Measurements from ENCODE around the gene RIPPLY2. TPM values are rescaled to one million over a fixed set of nuclear protein-coding genes. Genes with fewer than 3 reads are reported as not detected.

Gene RIPPLY2
- total and polyA plus RNA-seq, 2 of the 4 experiments (the other 2 are of a cell fraction), result 0.32 TPM; not detected in 1

GRCh38 chr6:83904395-83904794 is 51.2 kb downstream of the RIPPLY2 start:
- dilution Hi-C loops (cut with HindIII; ENCODE audit: low sequenced_read_pairs, unreplicated experiment) (no loop called here), intact Hi-C loops (cut with micrococcal nuclease) (loop anchor here (5.0 kb wide), 1 partner anchor 407 kb away; no protein-coding TSS in a partner anchor), in situ Hi-C loops (cut with MboI; ENCODE audit: low sequenced_read_pairs) (loop anchor here (5.0 kb wide), 1 partner anchor 407 kb away; no protein-coding TSS in a partner anchor)
- Histone ChIP-seq H3K36me3 (ENCODE audit: control insufficient read depth, insufficient read depth, low read length) (no peaks in the 10 kb centered on the region), H2BK15ac (ENCODE audit: low read depth, low read length) (no peak overlapping the region), H3K9ac (ENCODE audit: low read depth, low read length) (no peak overlapping the region), H3K18ac (ENCODE audit: low read depth, low read length) (no peak overlapping the region), H3K56ac (ENCODE audit: extremely low read depth, insufficient read depth, low read length) (no peak overlapping the region), H3K9me3 (ENCODE audit: control insufficient read depth, insufficient read depth, low read length) (no peaks in the 10 kb centered on the region), H4K8ac (ENCODE audit: low read depth in 2 of 2, low read length in 2 of 2) (no peak overlapping the region), H3K14ac (replicated peaks; ENCODE audit: low read depth, low read length) (no peak overlapping the region), H3K4me2 (ENCODE audit: low read depth, low read length) (no peak overlapping the region), H2AK9ac (replicated peaks; ENCODE audit: low read depth, low read length, poor library complexity) (no peak overlapping the region), H4K5ac (ENCODE audit: low read depth, low read length) (no peak overlapping the region), H2AK5ac (ENCODE audit: low read depth, low read length) (no peak overlapping the region), H3K4ac (ENCODE audit: low read depth, low read length) (no peak overlapping the region), H3K9me1 (ENCODE audit: insufficient read depth, low read length) (peaks cover 7% of the 10 kb centered on the region; the same call in 1 of the 2 replicates), H3K79me1 (ENCODE audit: low read depth in 1 of 2, low read length in 2 of 2) (peaks cover 10 to 20% of the 10 kb centered on the region in 2 experiments), H2BK20ac (ENCODE audit: low read depth, low read length) (no peak overlapping the region), H2AFZ (replicated peaks; ENCODE audit: low read length, poor library complexity) (no peak overlapping the region), H2BK5ac (ENCODE audit: low read depth, low read length, poor library complexity, severe bottlenecking) (no peak overlapping the region), H4K20me1 (ENCODE audit: insufficient read depth, low read length) (peaks cover 11% of the 10 kb centered on the region; the same call in 1 of the 2 replicates), H3K27ac (ENCODE audit: insufficient read depth, low read length) (no peak overlapping the region), H2BK120ac (ENCODE audit: low read depth, low read length) (no peak overlapping the region), H3K4me3 (ENCODE audit: insufficient read depth, low read depth, low read length) (no peak overlapping the region), H3K4me1 (ENCODE audit: control insufficient read depth, insufficient read depth, low read length) (peaks cover 1% of the 10 kb centered on the region; the same call in 1 of the 2 replicates), H3K27me3 (ENCODE audit: control insufficient read depth, insufficient read depth, low read length) (no peaks in the 10 kb centered on the region), H4K91ac (ENCODE audit: insufficient read depth, low read depth, low read length) (no peak overlapping the region), H3K23ac (ENCODE audit: low read depth, low read length) (no peak overlapping the region)
- BruUV-seq (replicated peaks), result no TSS peak
- no peak for DNase-seq
- no peak for ATAC-seq (ENCODE audit: low read depth)
- WGBS, 2 experiments (ENCODE audit: extremely low coverage in 2 of 2, insufficient read length in 1 of 2), result no CpG with 5 or more reads among the region's 4 CpGs
- CTCF ChIA-PET, result no interaction called here
- POLR2A ChIA-PET (ENCODE audit: unreplicated experiment), result no interaction called here
- TF ChIP-seq ELK1 (IDR thresholded peaks at IDR 0.05; ENCODE audit: borderline replicate concordance, low read depth, low read length) (no peak), SMC3 (IDR thresholded peaks at IDR 0.05; ENCODE audit: low read depth, low read length) (no peak), RAD21 (IDR thresholded peaks at IDR 0.05; ENCODE audit: low read length) (no peak), RFX5 (IDR thresholded peaks at IDR 0.05; ENCODE audit: low read depth, low read length) (no peak), USF2 (IDR thresholded peaks at IDR 0.05; ENCODE audit: low read depth, low read length) (no peak), FOS (IDR thresholded peaks at IDR 0.05; ENCODE audit: low read depth, low read length) (no peak), CEBPB (IDR thresholded peaks at IDR 0.05; ENCODE audit: low read depth, low read length) (no peak), CTCF (conservative IDR thresholded peaks at IDR 0.05; ENCODE audit: low read depth, low read length) (no peak), MAZ (IDR thresholded peaks at IDR 0.05; ENCODE audit: borderline replicate concordance, low read depth, low read length) (no peak), POLR2A (IDR thresholded peaks at IDR 0.05; ENCODE audit: low read depth, low read length) (no peak), NFE2L2 (IDR thresholded peaks at IDR 0.05; ENCODE audit: low read depth, low read length) (no peak), MAFK (IDR thresholded peaks at IDR 0.05; ENCODE audit: low read depth, low read length) (no peak), RCOR1 (IDR thresholded peaks at IDR 0.05; ENCODE audit: insufficient replicate concordance, low read length) (no peak)
